Endothelial cell of umbilical vein (primary cell): Measurements from ENCODE around the gene ZDHHC24.

Experiments
- CTCF ChIP-seq, 2 donors: IDR thresholded peaks; 1 replicate in 1 of 2; 2 replicates in 1 of 2; pipeline ENCODE4 v1.5.1; 2011; ENCODE audit warnings: low read length in 2 of 2, mild to moderate bottlenecking in 2 of 2, moderate library complexity in 2 of 2, control low read depth in 1 of 2, inconsistent platforms in 1 of 2, low read depth in 1 of 2; ENCODE audit not compliant: insufficient read depth in 1 of 2; ENCODE audit errors: extremely low read depth in 1 of 2
- EZH2 ChIP-seq: IDR thresholded peaks from 2 replicates; pipeline ENCODE4 v1.6.1; 2012; ENCODE audit warnings: borderline replicate concordance, low read depth, mild to moderate bottlenecking, moderate library complexity, low read length, inconsistent platforms; ENCODE audit not compliant: severe bottlenecking
- FOS ChIP-seq: IDR thresholded peaks from 2 replicates; pipeline ENCODE4 v1.6.1; 2011; ENCODE audit warnings: mild to moderate bottlenecking, low read length, moderate library complexity, borderline replicate concordance; ENCODE audit not compliant: insufficient read depth
- GATA2 ChIP-seq: IDR thresholded peaks from 2 replicates; pipeline ENCODE4 v1.7.0; 2011; ENCODE audit warnings: low read depth, mild to moderate bottlenecking, moderate library complexity, mixed read lengths, low read length; ENCODE audit not compliant: insufficient read length, insufficient read depth
- JUN ChIP-seq: IDR thresholded peaks from 2 replicates; pipeline ENCODE4 v1.6.1; 2011; ENCODE audit warnings: borderline replicate concordance, low read depth; ENCODE audit not compliant: insufficient read length, insufficient read depth
- MAX ChIP-seq: IDR thresholded peaks from 2 replicates; pipeline ENCODE4 v1.6.1; 2011; ENCODE audit not compliant: insufficient read depth, insufficient read length
- MYC ChIP-seq: IDR thresholded peaks from one replicate; pipeline ENCODE4 v1.6.1; 2011; ENCODE audit warnings: mild to moderate bottlenecking, low read depth, low read length
- POLR2A ChIP-seq: IDR thresholded peaks from 2 replicates; pipeline ENCODE4 v1.6.1; 2012; ENCODE audit warnings: low read depth, mild to moderate bottlenecking, control low read depth, low read length
- POLR2AphosphoS5 ChIP-seq: IDR thresholded peaks from 2 replicates; pipeline ENCODE4 v1.6.1; 2012; ENCODE audit warnings: low read depth, mild to moderate bottlenecking, control low read depth, low read length, moderate library complexity; ENCODE audit not compliant: insufficient read depth

- no peak for TF ChIP-seq CTCF (IDR thresholded peaks at IDR 0.05; ENCODE audit: extremely low read depth in 1 of 2, insufficient read depth in 1 of 2, low read depth in 1 of 2, low read length in 2 of 2)
- TF ChIP-seq POLR2AphosphoS5: no peak
- TF ChIP-seq MYC: no peak
- TF ChIP-seq EZH2: no peak
- TF ChIP-seq JUN: no peak
- no peak for TF ChIP-seq POLR2A
- TF ChIP-seq FOS: no peak
- no peak for TF ChIP-seq MAX
- TF ChIP-seq GATA2: no peak
Measured at GRCh38 chr11:66473608-66474515, 72.0 kb downstream of the ZDHHC24 start.
